NCI-H2081 treated with DMSO at 0.1 percent for 48 hours (cell line): ENCODE measurements around the gene CEP135.
"Not testable (repeated sequence)": the region's sequence is repeated elsewhere in the genome, so short reads cannot be mapped to it uniquely, and the experiment has no call there.

Experiments
- DNase-seq: peaks from one replicate; lab custom pipeline; 2025; lab: John Stamatoyannopoulos, UW

The CEP135 gene, protein sequence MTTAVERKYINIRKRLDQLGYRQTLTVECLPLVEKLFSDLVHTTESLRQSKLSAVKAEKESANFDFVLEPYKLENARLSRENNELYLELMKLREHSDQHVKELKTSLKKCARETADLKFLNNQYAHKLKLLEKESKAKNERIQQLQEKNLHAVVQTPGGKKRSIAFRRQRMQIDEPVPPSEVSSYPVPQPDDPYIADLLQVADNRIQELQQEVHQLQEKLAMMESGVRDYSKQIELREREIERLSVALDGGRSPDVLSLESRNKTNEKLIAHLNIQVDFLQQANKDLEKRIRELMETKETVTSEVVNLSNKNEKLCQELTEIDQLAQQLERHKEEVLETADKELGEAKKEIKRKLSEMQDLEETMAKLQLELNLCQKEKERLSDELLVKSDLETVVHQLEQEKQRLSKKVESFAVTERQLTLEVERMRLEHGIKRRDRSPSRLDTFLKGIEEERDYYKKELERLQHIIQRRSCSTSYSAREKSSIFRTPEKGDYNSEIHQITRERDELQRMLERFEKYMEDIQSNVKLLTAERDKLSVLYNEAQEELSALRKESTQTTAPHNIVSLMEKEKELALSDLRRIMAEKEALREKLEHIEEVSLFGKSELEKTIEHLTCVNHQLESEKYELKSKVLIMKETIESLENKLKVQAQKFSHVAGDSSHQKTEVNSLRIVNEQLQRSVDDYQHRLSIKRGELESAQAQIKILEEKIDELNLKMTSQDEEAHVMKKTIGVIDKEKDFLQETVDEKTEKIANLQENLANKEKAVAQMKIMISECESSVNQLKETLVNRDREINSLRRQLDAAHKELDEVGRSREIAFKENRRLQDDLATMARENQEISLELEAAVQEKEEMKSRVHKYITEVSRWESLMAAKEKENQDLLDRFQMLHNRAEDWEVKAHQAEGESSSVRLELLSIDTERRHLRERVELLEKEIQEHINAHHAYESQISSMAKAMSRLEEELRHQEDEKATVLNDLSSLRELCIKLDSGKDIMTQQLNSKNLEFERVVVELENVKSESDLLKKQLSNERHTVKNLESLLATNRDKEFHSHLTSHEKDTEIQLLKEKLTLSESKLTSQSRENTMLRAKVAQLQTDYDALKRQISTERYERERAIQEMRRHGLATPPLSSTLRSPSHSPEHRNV

DNA sequence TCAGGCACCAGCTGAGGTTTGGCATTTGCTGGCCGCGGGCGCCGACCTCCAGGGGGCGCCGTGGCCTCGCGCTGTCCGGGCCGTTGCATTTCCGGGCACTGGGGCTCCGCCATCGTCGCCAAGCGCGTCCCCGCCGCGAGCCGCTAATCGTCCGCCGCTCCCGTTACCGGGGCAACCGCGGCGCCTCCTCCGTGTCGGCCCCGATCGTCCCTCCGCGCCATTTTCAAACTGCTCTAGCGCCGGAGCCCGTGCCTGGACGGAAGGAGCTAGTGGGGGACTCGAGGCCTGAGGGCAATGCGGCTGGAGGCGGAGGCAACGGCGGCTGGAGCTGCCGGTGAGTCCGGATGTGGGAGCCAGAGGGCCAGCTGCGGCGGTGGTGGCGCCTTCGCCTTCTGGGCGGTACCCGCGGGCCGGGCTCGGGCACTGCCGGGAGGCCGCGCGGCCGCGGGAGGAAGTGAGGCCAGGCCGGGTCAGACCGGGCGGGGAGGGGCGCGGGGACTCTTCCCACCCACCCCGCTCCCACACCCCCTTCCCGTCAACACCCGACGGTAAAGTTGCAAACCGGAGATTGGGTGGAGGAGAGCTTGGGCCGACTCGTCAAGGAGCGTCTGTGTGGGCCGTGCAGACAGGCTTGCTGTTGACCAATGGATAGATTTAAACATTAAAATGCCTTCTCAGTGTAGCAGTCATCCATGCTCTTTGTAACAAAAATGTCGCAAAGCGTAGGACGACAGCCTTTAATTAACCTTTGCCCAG, at the start of gene CEP135:
Gene CEP135 (plus strand): TSS at position 220 of the 756 bp plus-strand sequence. CDS start 3,186 bp downstream, outside the sequence.
- peak; percentile 64 for DNase-seq

DNA sequence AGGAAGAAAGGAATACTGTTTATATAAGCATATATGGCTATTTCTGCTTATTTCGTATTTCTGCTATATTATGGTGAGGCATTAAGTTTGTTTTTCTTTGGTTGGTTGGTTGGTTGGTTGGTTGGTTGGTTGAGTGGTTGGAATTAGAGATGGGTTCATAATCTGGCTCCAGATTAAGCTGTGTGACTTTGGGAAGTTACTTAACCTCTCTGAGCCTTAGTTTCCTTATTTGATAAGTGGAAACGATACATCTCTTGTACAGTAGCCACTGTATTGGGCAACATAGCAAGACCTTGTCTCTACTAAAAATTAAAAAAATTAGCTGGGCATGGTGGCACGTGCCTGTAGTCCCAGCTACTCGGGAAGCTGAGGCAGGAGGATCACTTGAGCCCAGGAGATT, 46.1 kb upstream of the CEP135 start:
- DNase-seq: no peak

DNA sequence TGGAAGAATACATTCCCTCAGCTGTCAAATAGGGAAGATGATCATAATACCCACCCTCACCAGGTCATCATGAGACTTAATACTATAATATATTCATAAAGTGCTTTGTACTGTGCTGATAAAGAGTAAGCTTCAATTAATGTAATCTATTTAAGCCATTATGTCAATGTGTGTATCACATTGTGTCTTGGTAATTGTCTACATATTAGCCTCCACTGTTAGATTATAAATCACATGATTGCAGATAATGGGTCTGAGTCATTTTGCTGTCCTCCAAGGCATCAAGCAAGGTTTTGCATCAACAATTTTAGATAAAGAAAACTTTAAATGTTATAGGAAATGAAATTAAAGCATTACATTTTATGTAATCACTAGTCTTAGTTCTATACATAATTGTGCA, 45.2 kb upstream of the CEP135 start:
- DNase-seq: no peak

DNA sequence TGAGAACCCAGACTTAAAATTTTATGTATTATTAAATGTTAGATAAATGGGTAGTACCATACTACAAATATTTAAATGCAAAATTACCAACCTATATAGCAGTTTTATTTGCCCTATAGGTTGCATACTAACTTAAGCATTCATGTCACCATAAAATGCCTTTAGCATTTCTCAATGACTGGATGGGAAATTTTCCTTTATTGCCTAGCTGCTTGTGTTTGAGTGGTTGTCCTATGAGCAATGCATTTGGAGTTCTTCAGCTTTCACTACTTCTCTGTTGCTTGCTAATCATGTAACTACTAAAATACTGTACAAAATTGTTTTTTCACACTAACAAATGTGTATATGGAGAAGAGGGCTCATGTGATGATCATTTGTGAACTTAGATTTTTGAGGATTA, 44.2 kb upstream of the CEP135 start:
- no peak for DNase-seq

DNA sequence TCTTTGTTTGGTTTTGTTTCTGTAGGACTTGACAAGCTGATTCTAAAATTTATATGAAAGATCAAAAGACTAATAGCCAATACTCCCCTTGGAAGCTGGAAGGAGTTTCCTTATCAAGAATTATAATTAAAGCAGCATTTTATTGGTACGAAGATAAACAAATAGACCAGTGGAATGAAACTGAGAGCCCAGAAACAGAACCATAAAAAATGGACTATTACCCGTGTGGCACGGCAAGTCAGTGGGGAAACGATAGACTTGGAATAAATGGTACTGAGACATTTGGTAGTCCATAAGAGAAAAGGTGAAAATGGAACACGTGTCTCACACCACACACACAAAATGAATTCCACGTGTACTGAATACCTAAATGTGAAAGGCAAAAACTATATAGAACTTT, 42.4 kb upstream of the CEP135 start:
- DNase-seq: no peak

DNA sequence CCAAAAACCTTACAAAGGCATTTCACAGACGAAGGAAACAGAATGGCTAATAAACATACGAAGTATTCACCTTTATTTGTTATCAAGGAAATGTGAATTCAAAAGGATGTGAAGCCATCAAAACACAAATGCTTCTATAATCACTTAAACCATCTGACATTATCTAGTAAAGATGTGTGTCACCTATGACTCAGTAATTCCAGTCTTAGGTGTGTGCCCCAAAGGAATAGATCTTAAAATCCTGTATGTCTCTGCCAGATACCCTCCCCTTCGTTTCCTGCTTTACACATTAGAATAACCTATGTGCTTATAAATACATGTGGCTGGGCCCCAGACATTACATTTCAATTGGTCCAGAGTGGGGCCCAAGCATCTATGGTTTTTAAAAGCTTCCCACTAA, 41.8 kb upstream of the CEP135 start:
- DNase-seq: no peak

DNA sequence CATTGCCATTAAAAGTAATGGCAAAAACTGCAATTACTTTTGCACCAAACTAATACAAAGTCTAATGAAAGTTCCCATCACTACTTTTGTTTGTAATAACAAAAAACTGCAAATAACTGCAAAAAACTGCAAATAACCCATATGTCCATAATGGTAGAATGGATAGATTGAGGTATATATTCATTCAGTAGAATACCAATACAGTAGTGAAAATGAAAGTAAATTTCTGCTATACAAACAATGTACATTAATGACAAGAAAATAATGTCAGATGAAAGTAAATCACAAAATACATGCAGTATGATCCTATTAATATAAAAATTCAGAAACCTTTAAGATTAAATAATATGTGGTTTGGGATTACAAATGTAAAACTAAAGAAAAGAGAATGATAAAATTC, 41.3 kb upstream of the CEP135 start:
- no peak for DNase-seq

DNA sequence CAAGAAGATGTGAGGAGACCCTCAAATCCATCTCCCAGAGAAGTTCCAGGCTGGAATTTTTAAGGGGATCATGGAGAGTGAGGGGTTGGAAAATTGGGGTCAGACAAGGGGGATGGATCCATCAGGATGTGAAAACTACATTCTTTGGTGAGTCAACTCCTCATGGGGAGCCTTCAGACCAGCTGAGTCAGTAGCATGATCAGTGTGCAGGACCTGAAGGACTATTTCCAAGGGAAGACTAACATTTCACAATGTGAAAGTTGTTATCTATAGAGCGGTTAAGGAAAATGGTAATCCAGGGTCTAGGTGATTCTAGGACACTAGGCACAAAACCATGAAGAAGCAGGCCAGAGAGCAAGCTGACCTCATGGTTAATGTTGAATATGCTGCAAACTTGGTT, 38.6 kb upstream of the CEP135 start:
- no peak for DNase-seq

DNA sequence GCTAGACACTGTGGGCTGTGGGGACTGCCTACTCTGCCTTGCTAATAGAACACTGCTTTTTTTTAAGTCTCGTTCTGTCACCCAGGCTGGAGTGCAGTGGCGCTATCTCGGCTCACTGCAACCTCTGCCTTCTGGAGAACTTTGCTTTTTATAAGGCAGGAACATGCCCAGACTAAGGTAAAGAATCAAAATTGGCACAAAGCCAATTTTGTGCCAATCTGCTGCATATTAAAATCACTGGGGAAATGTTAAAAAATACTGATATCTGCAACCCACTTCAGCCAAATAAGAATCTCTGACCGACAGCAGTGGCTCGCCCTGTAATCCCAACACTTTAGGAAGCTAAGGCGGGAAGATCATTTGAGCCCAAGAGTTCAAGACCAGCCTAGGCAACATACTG, 36.5 kb upstream of the CEP135 start:
- no peak for DNase-seq

DNA sequence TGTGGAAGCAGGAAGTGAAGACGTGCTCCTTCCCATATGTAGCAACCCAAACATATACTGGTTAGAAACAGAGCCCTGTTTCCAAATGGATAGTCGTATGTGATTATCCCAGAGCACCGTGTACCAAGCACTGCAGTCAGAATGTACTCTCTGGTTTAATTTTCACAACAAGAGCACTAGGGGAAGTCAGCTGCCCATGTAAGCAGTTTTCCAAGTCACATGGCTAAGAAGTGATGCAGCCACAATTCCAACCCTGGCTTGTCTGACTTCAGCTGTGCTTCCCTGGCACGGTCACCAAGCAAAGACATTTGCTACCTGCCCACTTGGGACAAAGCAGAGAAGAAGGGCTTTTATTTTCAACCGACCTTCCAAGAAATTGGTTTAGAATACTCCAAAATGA, 28.2 kb upstream of the CEP135 start:
- no peak for DNase-seq

DNA sequence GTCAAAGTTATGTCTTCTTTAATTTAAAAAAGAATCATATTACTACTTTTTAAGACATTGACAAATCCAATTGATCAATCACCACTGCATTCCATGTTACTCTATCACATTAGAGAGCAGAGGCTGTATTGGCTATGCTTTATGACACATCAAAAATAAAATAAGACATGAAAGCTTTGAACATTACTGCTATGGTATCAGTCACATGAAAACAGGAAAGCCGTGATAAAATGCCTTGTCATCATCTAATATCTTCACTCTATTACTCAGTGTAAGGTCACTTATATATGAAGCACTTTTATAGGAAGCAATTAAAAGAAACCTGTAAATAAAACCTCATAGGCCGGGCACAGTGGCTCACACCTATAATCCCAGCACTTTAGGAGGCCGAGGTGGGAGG, 27.7 kb upstream of the CEP135 start:
- no peak for DNase-seq

DNA sequence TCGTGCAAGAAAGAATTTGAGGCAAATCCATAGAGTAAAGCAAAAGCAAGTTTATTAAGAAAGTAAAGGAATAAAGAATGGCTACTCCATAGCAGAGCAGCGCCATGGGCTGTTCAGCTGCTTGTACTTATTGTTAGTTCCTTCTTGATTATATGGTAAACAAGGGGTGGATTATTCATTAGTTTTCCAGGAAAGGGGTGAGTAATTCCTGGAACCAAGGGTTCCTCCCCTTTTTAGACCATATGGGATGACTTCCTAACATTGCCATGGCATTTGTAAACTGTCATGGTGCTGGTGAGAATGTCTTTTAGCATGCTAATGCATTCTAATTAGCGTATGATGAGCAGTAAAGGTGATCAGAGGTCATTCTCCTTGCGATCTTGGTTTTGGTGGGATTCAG, 23.5 kb upstream of the CEP135 start:
- no peak for DNase-seq

DNA sequence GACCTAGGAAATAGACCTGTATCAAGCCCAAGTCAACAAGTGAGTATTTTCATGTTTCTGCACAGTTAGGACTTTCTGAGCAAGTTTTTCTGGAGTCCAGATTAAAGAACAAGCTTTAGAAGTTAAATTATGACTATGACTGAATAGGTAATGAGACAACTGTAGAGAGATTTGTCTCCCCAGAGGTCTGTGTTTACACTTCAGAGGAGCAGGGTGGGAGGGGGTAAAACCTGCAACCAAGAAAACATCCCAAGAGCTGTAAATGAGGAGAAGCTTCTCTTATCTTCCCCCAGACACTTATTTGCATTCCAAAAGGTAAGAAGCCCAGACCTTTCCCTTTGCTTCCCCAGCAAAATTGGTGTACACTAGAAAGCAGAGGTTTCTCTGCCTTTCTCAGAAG, 22.1 kb upstream of the CEP135 start:
- DNase-seq: no peak

DNA sequence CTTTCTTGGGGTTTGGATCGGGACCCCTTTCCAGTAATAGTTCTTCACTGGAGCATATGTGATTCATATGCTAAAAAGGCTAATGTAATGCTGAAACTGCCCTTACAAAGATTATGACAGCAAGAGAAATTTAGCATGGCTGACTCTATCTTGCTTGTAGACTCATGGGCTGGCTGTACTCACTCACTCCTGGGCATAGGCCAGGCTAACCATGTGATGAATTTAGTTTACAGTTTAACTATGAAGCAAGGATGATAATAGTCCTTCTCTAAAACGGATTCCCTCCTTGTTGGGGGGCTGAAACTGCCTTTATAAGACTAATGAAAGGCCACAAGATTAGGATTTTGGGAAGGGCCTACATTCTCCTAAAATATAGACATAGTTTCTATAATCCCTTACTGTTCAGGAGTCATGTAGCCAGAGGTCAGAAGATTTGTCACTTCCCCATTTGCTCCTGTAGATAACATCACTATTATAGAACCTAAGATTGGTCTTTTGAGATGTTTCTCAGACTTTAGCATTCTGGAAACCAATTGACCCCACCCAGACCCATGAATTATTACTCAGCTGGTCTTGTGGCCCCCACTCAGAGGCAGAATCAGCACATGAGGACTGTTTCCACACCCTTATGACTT, 20.8 kb upstream of the CEP135 start:
- no peak for DNase-seq

DNA sequence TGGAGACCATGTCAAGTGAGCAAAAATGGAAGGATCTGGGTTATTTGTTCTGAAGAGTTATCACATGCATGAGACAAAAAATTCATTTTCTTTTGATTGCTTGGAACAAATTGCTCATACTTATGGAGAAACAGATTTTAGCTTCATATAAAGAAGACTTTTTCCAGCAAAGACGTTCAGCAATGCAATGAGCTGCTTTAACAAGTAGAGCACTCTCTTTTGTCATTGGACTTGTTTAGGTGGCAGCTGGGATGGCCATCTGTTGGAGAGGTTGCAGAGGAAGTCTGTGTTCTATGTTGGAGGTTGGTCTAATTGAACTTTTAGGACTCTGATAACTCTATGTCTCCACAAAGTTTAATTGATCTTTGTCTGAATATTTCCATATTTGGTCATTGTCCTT, 19.9 kb upstream of the CEP135 start:
- no peak for DNase-seq

DNA sequence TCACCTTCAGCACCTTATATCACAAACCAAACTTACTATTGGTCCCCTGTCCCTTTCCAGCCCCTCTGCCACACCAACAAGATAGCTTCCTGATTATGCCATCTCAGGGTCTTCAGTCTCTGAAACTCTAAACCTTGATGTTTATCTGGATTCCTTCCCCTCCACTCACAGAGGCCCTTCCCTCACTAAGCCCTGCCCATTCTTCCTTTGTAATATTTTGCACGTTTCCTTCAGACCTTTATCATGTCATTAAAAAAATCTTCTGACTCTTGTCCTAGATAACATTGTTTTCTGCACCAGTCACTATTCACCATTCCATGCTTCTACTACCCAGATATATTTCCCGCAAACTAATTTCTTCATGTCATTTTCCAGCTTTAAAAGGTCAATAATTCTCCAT, 17.7 kb upstream of the CEP135 start:
- no peak for DNase-seq

DNA sequence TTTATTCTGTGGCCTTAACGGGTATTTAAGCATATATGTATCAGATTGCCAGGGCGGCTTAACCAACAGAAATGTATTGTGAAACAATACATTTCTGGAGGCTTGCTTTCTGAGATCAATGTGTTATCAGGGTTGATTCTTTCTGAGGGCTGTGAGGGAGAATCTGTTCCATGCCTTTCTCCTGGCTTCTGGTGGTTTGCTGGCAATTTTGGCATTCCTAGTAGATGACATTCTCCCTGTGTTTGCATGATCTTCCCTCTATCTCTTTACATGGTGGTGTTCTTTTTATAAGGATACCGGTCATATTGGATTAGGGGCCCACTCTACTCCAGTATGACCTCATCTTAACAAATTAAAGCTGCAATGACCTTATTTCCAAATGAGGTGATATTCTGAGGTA, 16.9 kb upstream of the CEP135 start:
- DNase-seq: no peak

DNA sequence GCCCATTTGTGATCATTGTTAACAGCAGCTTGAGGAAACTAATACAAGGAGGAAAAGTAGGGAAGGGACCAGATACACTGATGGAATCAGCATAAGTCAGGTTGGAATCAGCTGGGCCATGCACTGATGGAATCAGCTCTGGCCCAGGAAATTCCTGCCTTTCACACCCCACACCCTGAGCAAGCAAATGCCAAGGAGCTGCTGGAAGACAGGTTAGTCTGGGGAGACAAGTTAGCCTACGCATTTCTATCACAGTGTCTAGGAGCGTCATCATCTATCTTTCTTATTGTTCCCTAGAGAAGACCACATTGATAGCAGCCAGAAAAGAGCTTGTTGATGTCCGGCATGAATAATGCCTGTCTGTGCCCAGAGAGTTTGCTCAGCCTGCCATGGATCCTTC, 16.2 kb upstream of the CEP135 start:
- no peak for DNase-seq

DNA sequence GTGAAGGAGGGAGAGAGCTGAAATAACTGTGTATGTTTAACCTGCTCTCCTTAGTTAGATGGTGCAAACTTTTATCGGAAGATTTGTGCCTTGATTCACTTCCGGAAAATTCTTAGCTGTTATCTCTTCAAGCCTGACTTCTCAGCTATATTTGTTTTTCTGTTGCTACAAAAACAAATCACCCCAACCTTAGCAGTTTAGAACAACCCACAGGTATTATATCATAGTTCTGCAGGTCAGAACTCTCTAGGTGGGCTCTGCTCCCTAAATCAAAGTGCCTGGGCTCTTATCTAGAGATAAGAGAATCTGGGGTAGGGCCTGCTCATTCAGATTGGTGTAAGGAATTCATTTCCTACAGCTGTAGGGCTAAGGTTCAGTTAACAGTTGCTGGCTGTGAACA, 15.1 kb upstream of the CEP135 start:
- DNase-seq: no peak

DNA sequence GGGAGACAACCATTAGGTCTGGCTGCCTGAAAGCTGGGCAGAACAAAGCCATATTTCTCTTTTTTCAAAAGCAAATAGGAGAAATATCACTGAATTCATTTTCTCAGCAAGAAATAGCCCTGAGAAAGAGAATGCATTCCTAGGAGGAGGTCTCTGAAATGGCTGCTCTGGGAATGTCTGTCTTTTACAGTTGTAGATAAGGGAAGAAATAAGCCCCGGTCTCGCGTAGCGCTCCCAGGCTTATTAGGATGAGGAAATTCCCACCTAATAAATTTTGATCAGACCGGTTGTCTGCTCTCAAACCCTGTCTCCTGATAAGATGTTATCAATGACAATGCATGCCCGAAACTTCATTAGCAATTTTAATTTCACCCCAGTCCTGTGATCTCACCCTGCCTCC, 12.8 kb upstream of the CEP135 start:
- DNase-seq: not testable (repeated sequence)

DNA sequence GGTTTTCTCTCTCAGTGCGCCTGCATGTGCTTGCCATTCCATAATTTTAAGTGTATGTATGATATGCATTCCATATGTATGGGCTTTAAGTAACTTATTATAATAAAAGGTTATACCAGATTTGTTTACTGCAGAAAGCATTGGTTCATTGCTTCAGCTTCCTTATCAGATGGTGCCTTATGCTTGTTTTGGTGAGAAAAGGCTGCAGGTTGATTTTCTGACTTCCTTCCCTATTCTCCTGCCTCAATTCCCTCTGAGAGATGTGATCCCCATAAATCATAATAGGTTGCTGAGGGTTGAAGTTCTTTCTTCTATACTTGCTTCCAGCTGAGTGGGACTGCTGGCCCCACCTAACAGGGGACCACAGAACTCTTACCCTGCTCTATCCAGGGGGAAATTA, 10.3 kb upstream of the CEP135 start:
- no peak for DNase-seq

DNA sequence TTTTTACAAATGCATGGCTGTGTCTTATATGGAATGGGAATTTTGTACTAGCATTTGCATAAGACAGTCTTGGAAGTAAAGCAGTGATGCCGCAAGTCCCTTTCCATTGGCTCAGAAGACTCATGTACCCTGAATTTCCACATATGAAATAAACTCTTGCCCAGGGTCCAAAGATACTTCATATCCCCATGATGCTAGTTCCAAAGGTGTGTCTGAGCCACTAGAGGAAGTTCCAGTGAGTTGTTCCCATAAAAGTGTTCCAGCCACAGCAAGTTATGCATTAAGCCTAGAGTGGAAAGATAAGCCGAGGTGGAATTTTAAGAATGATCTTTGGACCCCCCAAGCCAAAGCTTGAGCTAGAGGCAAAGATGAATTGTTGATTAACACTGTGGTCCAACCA, 9.3 kb upstream of the CEP135 start:
- no peak for DNase-seq
